GM19468 (cell line): Measurements from ENCODE around the gene FAM53C.
"Not testable (repeated sequence)": the region's sequence is repeated elsewhere in the genome, so short reads cannot be mapped to it uniquely, and the experiment has no call there.

Experiments used
- ATAC-seq: cut with Tn5 transposase; IDR thresholded peaks from one replicate; pipeline ENCODE4 v1.9.1; 2021; ENCODE audit warnings: mild to moderate bottlenecking, moderate library complexity, moderate number of reproducible peaks; ENCODE audit not compliant: unreplicated experiment; ENCODE audit errors: extremely low read depth

The FAM53C gene

DNA sequence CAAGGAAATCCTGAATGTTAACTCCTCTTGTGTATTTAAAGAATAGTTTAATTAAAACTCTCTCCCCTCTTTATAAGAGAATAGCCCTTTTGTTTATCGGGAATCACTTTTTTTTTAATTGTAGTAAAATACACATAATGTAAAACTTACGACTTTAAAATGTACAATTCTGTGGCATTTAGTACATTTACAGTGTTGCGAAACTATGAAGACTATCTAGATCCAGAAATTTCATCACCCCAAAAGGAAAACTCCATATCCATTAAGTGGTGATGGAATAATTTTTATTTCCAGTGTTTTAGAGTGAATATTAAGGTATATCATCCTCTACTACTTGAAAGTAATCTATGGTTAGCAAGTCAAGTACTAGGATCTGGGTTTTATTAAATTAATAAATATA lies 51.3 kb downstream of the FAM53C start:
- ATAC-seq, result no peak

GRCh38 chr5:138389911-138390310 lies 51.8 kb downstream of the FAM53C start:
- ATAC-seq, result not testable (repeated sequence)

GRCh38 chr5:138391859-138392386 lies 53.9 kb downstream of the FAM53C start:
- no peak for ATAC-seq
